Activated T-cell treated with anti-CD3 and anti-CD28 coated beads, Interleukin-2, amount 50 U/mL, for 24 hours (primary cell): ENCODE data around the gene ZNF518A.
"Not testable (repeated sequence)": the region's sequence is repeated elsewhere in the genome, so short reads cannot be mapped to it uniquely, and the experiment has no call there.

Experiments used
- DNase-seq: peaks from one replicate; pipeline ENCODE4 v3.0.0-alpha.2; 2020
- H3K27ac Mint-ChIP-seq: 2 replicates; pipeline ENCODE4 v1.8.0; 2020; ENCODE audit warnings: mild to moderate bottlenecking, mixed read lengths
- H3K27me3 Mint-ChIP-seq: 2 replicates; pipeline ENCODE4 v1.8.0; 2020; ENCODE audit warnings: mixed read lengths
- H3K36me3 Mint-ChIP-seq: 2 replicates; pipeline ENCODE4 v1.8.0; 2020; ENCODE audit warnings: low read depth, mixed read lengths
- H3K4me1 Mint-ChIP-seq: 2 replicates; pipeline ENCODE4 v1.8.0; 2020; ENCODE audit warnings: low read depth, mixed read lengths
- H3K4me3 Mint-ChIP-seq: 2 replicates; pipeline ENCODE4 v1.8.0; 2020; ENCODE audit warnings: mild to moderate bottlenecking, moderate library complexity, mixed read lengths
- H3K9me3 Mint-ChIP-seq: 2 replicates; pipeline ENCODE4 v1.8.0; 2020; ENCODE audit warnings: mixed read lengths

The ZNF518A gene

DNA sequence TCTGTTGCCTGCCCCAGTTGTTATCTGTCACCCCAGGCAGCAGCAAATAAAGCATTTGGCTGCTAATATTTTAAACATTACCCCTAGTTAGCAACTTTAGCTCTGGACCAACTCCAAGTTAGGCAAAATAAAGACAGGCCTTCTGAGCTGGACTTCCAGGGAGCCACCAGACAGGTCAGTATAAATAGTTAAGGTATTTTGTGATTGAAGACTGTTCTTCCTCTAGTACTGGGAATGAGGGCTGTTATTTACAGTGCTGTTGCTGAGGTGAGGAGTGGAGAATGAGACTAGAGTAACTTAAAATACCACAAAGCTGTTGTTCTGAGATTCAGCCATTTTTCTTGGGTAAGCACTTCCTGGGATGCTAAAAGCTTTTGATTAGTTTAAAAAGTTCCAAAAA lies 40.1 kb downstream of the ZNF518A start:
- H3K9me3 Mint-ChIP-seq, result peaks cover 70% of the 10 kb centered on the region
- DNase-seq, result no peak
- H3K4me3 Mint-ChIP-seq, result no peak overlapping the region
- H3K4me1 Mint-ChIP-seq, result no peaks in the 10 kb centered on the region
- H3K27ac Mint-ChIP-seq, result no peak overlapping the region
- peaks cover 12% of the 10 kb centered on the region for H3K36me3 Mint-ChIP-seq
- H3K27me3 Mint-ChIP-seq, result peaks cover 7% of the 10 kb centered on the region

DNA sequence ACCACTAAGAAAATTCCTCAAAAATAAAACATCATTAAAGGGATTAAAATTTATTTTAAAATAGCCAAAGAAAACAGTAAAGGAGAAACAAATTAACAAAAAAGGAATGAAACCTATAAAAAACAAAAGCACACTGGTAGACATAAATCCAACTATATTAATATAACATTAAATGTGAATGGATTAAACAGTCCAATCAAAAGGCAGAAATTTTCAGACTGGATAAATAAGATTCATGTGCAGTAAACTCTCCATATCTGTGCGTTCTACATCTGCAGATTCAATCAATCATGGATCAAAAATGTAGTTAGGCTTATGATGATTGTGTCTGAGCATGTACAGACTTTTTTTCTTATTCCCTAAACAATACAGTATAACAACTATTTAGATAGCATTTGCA lies 42.6 kb downstream of the ZNF518A start:
- Mint-ChIP-seq H3K9me3 (peaks cover 64% of the 10 kb centered on the region), H3K36me3 (peaks cover 4% of the 10 kb centered on the region), H3K4me1 (no peaks in the 10 kb centered on the region), H3K4me3 (no peak overlapping the region), H3K27ac (no peak overlapping the region), H3K27me3 (peaks cover 7% of the 10 kb centered on the region)
- DNase-seq, result no peak

DNA sequence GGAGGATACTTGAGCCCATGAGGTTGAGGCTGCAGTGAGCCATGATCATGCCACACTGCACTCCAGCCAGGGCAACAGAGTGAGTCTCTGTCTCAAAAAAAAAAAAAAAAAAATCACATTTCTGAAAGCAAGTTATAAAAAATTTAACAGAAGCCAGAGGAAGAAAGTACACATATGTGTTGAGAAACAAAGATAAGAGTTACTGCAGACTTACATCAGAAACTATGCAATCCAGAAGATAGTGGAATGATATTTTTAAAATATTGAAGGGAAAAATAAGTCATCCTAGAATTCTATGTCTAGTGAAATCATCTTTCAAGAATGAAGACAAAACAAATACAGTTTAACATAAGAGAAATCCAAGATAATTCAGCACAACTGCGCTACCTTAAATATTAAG lies 46.9 kb downstream of the ZNF518A start:
- no peak for DNase-seq
- Mint-ChIP-seq H3K4me3 (no peak overlapping the region), H3K4me1 (no peaks in the 10 kb centered on the region), H3K27me3 (peaks cover 18% of the 10 kb centered on the region), H3K9me3 (peaks cover 44% of the 10 kb centered on the region), H3K27ac (no peak overlapping the region), H3K36me3 (peaks cover 2% of the 10 kb centered on the region)

DNA sequence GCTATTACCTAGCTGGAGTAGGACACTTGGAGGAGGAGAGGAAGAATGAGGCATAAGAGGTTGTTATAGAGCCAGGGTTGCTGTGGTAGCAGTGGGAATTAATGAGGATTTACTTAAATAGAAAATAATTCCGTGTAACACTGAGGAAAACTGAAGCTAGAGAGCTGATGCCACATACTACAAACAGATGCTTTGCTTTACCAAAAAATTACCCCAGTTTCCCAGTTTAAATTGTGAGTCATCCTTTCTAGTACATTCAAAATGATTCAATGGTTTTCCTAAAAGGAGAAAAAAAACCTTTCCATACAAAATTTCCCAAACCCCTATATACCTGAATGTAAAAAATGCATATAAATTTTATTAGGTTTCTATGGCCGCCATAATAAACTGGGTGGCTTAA lies 58.3 kb downstream of the ZNF518A start:
- Mint-ChIP-seq H3K9me3 (peaks cover 9% of the 10 kb centered on the region), H3K27me3 (peaks cover 49% of the 10 kb centered on the region), H3K27ac (no peak overlapping the region), H3K36me3 (no peaks in the 10 kb centered on the region), H3K4me1 (no peaks in the 10 kb centered on the region), H3K4me3 (no peak overlapping the region)
- DNase-seq, result no peak

DNA sequence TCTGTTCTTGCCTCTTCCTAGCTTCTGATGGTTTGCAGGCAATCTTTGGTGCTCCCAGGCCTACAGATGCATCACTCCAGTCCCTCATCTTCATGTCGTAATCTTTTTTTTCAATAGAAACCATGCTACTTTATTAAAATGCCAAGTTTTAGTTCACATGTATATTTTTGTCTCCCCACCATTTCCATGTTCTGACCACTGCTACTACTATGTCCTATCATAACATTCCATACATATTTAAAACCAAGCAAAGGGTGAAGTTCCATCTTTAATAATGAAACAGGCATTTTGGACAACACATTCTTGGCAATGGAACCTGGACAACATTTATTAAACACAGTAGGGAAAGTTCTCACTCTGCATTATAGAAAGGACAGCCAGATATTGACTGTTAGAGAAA lies 58.8 kb downstream of the ZNF518A start:
- peaks cover 45% of the 10 kb centered on the region for H3K27me3 Mint-ChIP-seq
- no peak for DNase-seq
- H3K36me3 Mint-ChIP-seq, result no peaks in the 10 kb centered on the region
- no peak overlapping the region for H3K4me3 Mint-ChIP-seq
- H3K9me3 Mint-ChIP-seq, result peaks cover 7% of the 10 kb centered on the region
- H3K4me1 Mint-ChIP-seq, result no peaks in the 10 kb centered on the region
- no peak overlapping the region for H3K27ac Mint-ChIP-seq

DNA sequence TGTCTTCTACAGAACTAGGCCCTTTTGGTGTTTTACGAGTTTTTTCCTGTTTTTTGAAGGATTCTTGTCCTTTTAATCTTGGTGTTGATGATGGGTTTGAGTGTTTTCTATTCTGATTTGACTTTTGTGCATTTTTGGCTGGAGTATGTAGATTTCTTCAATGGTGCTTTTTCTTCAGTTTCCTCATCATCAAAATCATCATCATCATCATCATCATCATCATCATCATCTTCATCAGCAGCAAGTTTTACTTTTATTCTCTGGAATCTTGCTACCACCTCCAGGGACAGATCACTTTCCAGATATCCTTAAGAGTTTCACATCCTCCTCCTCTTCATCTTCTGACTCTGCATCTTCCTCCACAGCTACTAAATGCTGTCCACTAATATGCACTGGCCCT lies 59.4 kb downstream of the ZNF518A start:
- H3K9me3 Mint-ChIP-seq, H3K4me1 Mint-ChIP-seq, H3K27ac Mint-ChIP-seq, DNase-seq, H3K4me3 Mint-ChIP-seq, H3K36me3 Mint-ChIP-seq: not testable (repeated sequence)
- peaks cover 44% of the 10 kb centered on the region for H3K27me3 Mint-ChIP-seq

DNA sequence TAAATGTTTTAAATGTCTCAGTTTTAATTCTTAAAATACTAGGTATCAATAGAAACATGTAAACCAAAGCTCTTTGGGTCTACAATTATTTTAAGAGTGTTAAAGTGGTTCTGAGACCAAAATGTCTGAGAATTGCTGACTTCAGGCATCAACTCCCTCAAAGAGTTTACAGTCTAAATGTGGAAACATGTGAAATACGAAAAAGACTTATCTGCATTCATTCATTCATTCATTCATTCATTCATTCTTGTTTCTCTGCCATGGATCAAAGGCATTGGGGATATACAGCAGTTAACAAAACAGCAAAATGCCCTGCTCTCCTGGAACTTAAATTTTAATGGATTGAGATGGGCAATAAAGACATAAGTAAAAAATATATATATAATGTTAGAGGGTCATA lies 71.4 kb downstream of the ZNF518A start:
- no peak overlapping the region for H3K4me3 Mint-ChIP-seq
- no peak for DNase-seq
- no peak overlapping the region for H3K27ac Mint-ChIP-seq
- H3K4me1 Mint-ChIP-seq, result no peaks in the 10 kb centered on the region
- H3K9me3 Mint-ChIP-seq, result no peaks in the 10 kb centered on the region
- H3K36me3 Mint-ChIP-seq, result no peaks in the 10 kb centered on the region
- H3K27me3 Mint-ChIP-seq, result peaks cover 2% of the 10 kb centered on the region

DNA sequence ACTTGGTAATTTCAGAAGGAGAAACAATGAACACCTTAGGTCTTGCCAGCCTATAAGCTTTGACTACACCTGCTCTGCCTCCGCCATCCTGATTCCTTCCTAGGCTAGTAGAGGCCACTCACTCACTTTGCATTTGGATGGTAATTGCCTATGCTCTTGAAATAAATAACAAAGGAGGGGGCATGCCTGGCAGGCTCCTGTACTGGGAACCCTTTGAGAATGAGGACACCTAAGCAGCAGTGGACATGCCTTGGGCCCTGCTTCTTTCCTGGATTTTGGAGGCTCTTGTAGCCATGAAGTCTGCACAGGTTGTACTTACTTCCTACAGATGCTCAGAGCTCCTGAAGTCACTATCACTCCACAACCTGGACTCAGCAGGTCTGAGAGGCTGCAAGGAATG lies 75.5 kb downstream of the ZNF518A start:
- no peak overlapping the region for H3K27ac Mint-ChIP-seq
- no peak overlapping the region for H3K4me3 Mint-ChIP-seq
- H3K36me3 Mint-ChIP-seq, result no peaks in the 10 kb centered on the region
- H3K27me3 Mint-ChIP-seq, result peaks cover 3% of the 10 kb centered on the region
- DNase-seq, result no peak
- no peaks in the 10 kb centered on the region for H3K4me1 Mint-ChIP-seq
- H3K9me3 Mint-ChIP-seq, result no peaks in the 10 kb centered on the region

DNA sequence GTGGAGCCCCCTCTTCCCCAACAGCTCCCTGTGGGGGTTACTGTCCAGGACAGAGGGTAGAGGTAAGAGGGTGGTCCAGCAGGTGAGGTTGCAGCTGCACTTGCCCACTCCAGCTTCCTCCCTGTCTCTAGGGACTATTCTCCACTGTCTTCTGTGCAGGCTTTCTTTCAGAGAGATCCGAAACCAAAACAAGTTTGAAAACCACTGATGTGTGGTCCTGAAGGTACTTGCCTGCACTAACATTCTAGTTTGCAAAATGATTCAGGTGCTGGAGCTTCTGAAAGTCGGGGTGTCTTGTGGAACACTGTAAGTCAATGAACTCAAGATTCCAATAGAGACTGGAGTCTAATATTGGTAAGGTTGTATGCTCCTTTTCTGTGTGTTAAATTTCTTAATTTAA lies 78.2 kb downstream of the ZNF518A start:
- Mint-ChIP-seq H3K27ac (no peak overlapping the region), H3K27me3 (peaks cover 3% of the 10 kb centered on the region), H3K36me3 (no peaks in the 10 kb centered on the region), H3K4me3 (no peak overlapping the region), H3K9me3 (no peaks in the 10 kb centered on the region), H3K4me1 (no peaks in the 10 kb centered on the region)
- no peak for DNase-seq

DNA sequence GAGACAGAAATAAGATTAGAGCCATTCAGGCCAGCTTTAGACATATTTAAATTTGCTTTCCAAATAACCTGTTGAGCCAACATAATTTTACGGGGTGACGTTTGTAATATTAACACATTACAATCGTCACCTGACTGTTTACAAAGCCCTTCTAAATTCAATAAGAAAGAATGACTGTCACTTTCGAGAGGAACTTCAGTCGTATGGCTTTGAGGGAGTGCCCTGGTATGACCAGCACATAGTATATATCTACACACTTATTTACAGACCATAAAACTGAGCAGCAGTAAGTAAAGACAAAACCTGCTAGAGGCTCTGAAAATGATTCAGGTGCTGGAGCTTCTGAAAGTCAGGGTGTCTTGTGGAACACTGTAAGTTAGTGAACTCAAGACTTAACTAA lies 78.8 kb downstream of the ZNF518A start:
- Mint-ChIP-seq H3K4me1 (no peaks in the 10 kb centered on the region), H3K36me3 (no peaks in the 10 kb centered on the region), H3K9me3 (no peaks in the 10 kb centered on the region)

DNA sequence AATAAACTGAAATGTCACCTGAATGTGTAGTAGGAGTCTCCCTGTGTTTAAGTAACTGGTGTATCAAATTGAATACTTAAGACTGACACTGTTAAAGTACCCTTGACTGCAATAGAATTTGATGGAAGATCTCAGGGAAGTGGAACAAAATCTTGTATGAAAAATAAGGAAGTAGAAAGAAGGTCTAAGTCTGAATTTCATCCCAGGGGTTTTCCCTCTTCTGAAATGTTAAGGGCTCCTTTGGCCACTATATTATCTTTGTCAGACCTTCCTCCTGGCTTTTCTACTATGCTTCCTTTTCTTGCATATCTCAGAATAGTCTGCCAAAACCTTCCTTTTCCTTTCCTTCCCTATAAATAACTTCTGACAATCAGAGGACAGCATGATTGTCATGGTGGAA lies 81.7 kb downstream of the ZNF518A start:
- Mint-ChIP-seq H3K4me1 (no peaks in the 10 kb centered on the region), H3K4me3 (no peak overlapping the region), H3K27ac (no peak overlapping the region), H3K27me3 (peaks cover 22% of the 10 kb centered on the region), H3K36me3 (no peaks in the 10 kb centered on the region), H3K9me3 (no peaks in the 10 kb centered on the region)
- DNase-seq, result no peak

More for the DNA sequence above, 78.8 kb downstream of the ZNF518A start:
- no peak overlapping the region for H3K27ac Mint-ChIP-seq
- H3K4me3 Mint-ChIP-seq, result no peak overlapping the region
- DNase-seq, result no peak
- peaks cover 6% of the 10 kb centered on the region for H3K27me3 Mint-ChIP-seq

DNA sequence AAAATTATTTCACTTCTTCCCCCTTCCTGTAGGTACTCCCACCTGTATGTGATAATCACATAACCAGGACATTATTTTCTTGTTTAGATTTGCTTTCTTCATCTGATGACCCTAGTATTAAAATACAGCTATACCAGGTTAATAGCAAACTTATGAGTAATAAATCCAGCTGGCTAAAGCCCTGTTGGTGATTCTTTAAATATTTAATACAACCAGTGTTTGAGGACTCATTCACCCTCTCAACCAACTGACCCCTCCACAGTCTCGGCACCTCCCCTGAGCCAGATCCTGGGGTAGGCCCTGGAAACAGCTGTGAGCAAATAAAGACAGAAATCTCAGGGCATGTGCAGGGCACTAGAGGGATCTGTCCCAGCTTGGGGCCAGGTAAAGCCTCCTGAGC lies 82.8 kb downstream of the ZNF518A start:
- DNase-seq, result no peak
- Mint-ChIP-seq H3K27me3 (peaks cover 24% of the 10 kb centered on the region), H3K27ac (no peak overlapping the region), H3K9me3 (no peaks in the 10 kb centered on the region), H3K4me3 (no peak overlapping the region), H3K36me3 (no peaks in the 10 kb centered on the region), H3K4me1 (no peaks in the 10 kb centered on the region)
